ENCODE data around the gene SEMA6A. TPM values are rescaled to one million over a fixed set of nuclear protein-coding genes. Genes with fewer than 3 reads are reported as not detected.

The SEMA6A gene
- total RNA-seq, 1 experiment from 2014 or later: 18.3 TPM

DNA sequence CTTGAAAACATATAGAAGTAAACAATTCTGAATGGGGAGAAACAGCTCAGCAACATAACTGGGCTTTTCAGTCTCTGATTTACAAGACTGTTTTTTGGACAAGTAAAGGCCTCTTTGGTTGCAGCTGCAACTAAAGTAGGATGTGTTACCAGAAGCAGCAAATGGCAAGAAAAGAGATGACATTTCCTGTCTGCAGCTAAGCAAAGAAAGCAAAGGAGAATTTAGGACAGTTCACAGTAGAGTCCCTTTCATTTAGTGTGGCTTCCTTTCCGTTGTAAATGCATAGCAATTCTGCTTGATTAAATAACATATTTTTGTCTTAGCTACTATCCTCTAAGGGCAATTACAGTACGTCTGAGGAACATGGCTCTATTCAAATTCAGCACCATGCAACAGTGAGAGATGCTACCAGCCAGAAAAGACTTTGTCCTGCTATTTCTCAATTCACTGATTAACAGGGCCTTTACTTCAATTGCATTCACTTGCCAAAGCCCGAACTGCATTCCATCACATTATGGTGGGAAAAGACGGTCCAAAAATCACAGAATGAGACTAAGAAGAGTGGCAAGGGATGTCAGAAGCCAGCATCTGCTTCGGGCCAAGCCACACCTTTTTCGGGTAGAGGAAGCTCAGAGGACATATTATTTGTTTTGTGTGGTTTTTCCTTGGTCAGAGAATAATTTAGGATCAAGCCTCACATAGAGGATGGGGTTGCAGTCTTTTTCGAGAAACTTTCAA, 107.7 kb downstream of the SEMA6A start:
- BruUV-seq (replicated peaks): no TSS peak

DNA sequence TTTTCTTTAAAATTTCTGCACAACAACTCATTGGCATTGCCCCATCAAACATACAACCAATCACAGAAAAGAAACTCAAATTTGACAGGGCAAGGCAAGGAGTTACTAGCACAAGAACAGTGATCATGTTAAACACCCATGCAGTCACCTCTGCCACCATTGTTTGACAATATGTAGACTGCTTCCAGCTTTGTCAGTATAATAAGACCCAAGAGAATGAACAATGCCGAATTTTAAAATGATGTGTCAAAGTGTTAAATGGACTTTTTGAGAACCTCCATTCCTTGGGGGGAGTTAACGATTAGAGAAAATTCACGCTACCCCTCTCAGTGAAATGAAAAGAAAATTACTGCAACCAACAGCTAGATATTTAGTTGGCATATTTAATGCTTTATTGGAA, 109.2 kb downstream of the SEMA6A start:
- no peaks in the 10 kb centered on the region for H3K9me3 Mint-ChIP-seq (ENCODE audit: unreplicated experiment)
- no peak overlapping the region for H3K4me3 Mint-ChIP-seq (ENCODE audit: unreplicated experiment)
- intact Hi-C loops (cut with micrococcal nuclease; ENCODE audit: unreplicated experiment): no loop called here
- peaks cover 17% of the 10 kb centered on the region for H3K36me3 Mint-ChIP-seq (ENCODE audit: insufficient read depth, unreplicated experiment)
- ChIA-PET CTCF (no interaction called here), POLR2A (interaction anchor here (0.6 kb wide), 1 partner anchor 606 kb away, joined by 5 read pairs; no protein-coding TSS in a partner anchor)
- no peaks in the 10 kb centered on the region for H3K36me3 ChIP-seq (ENCODE audit: control insufficient read depth, insufficient read depth, low read length)
- H3K27me3 ChIP-seq (replicated peaks; ENCODE audit: control insufficient read depth, insufficient read depth, low read length): no peaks in the 10 kb centered on the region
- TF ChIP-seq, protein P1, sequence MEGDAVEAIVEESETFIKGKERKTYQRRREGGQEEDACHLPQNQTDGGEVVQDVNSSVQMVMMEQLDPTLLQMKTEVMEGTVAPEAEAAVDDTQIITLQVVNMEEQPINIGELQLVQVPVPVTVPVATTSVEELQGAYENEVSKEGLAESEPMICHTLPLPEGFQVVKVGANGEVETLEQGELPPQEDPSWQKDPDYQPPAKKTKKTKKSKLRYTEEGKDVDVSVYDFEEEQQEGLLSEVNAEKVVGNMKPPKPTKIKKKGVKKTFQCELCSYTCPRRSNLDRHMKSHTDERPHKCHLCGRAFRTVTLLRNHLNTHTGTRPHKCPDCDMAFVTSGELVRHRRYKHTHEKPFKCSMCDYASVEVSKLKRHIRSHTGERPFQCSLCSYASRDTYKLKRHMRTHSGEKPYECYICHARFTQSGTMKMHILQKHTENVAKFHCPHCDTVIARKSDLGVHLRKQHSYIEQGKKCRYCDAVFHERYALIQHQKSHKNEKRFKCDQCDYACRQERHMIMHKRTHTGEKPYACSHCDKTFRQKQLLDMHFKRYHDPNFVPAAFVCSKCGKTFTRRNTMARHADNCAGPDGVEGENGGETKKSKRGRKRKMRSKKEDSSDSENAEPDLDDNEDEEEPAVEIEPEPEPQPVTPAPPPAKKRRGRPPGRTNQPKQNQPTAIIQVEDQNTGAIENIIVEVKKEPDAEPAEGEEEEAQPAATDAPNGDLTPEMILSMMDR (IDR thresholded peaks at IDR 0.05; ENCODE audit: insufficient read depth in 1 of 2, low read depth in 1 of 2, low read length in 1 of 2, severe bottlenecking in 1 of 2, unreplicated experiment in 1 of 2): no peak
- H3K4me3 ChIP-seq (ENCODE audit: low read depth, low read length): no peak overlapping the region
- H3K4me1 ChIP-seq: no peaks in the 10 kb centered on the region
- DNase-seq: no peak
- H3K27me3 Mint-ChIP-seq (ENCODE audit: insufficient read depth, unreplicated experiment): no peaks in the 10 kb centered on the region
- no peaks in the 10 kb centered on the region for H3K4me1 Mint-ChIP-seq (ENCODE audit: low read depth, unreplicated experiment)
- BruUV-seq (replicated peaks): no TSS peak
- no peaks in the 10 kb centered on the region for H3K9me3 ChIP-seq
- H3K27ac Mint-ChIP-seq (ENCODE audit: unreplicated experiment): no peak overlapping the region

More for the DNA sequence above, 107.7 kb downstream of the SEMA6A start:
- Histone ChIP-seq H3K4me1 (no peaks in the 10 kb centered on the region), H3K36me3 (ENCODE audit: control insufficient read depth, insufficient read depth, low read length) (no peaks in the 10 kb centered on the region), H3K4me3 (ENCODE audit: low read depth, low read length) (no peak overlapping the region), H3K9me3 (no peaks in the 10 kb centered on the region), H3K27me3 (replicated peaks; ENCODE audit: control insufficient read depth, insufficient read depth, low read length) (no peaks in the 10 kb centered on the region)
- no peak overlapping the region for H3K4me3 Mint-ChIP-seq (ENCODE audit: unreplicated experiment)
- H3K9me3 Mint-ChIP-seq (ENCODE audit: unreplicated experiment): no peaks in the 10 kb centered on the region
- ChIA-PET POLR2A (no interaction called here), CTCF (no interaction called here)
- TF ChIP-seq, protein P1 (IDR thresholded peaks at IDR 0.05; ENCODE audit: insufficient read depth in 1 of 2, low read depth in 1 of 2, low read length in 1 of 2, severe bottlenecking in 1 of 2, unreplicated experiment in 1 of 2): no peak
- peaks cover 4% of the 10 kb centered on the region for H3K4me1 Mint-ChIP-seq (ENCODE audit: low read depth, unreplicated experiment)
- intact Hi-C loops (cut with micrococcal nuclease; ENCODE audit: unreplicated experiment): no loop called here
- peaks cover 21% of the 10 kb centered on the region for H3K36me3 Mint-ChIP-seq (ENCODE audit: insufficient read depth, unreplicated experiment)
- H3K27ac Mint-ChIP-seq (ENCODE audit: unreplicated experiment): no peak overlapping the region
- no peaks in the 10 kb centered on the region for H3K27me3 Mint-ChIP-seq (ENCODE audit: insufficient read depth, unreplicated experiment)
- no peak for DNase-seq

DNA sequence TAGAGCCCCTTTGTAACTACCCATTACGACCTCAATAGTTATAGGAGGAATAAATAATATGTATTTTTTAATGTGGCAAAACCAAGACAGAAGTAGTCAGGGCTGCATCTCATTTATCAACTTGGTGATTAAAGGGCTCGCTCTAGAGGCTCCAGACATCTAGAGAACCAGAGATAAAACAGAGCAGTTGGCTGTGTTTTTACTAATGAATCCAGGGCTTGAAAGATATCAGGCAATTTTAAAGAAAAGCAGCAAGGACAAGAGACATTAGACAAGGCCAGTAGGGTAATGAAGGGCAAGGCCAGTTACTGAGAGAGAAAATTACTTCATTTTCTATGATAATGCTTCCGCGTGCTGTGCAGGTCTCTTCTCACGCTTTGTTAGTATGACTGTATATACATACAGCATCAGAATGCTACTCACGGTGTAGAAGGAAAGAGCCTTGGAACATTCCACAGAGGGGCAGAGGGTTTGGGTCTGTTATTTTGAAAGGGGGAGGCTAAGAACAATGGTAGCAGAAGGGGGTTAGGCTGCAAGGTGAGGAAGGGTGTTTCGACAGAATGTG, 110.4 kb downstream of the SEMA6A start:
- Histone ChIP-seq H3K9me3 (no peaks in the 10 kb centered on the region), H3K4me1 (no peaks in the 10 kb centered on the region), H3K27me3 (replicated peaks; ENCODE audit: control insufficient read depth, insufficient read depth, low read length) (no peaks in the 10 kb centered on the region), H3K4me3 (ENCODE audit: low read depth, low read length) (no peak overlapping the region), H3K36me3 (ENCODE audit: control insufficient read depth, insufficient read depth, low read length) (no peaks in the 10 kb centered on the region)
- H3K36me3 Mint-ChIP-seq (ENCODE audit: insufficient read depth, unreplicated experiment): peaks cover 17% of the 10 kb centered on the region
- no peak overlapping the region for H3K27ac Mint-ChIP-seq (ENCODE audit: unreplicated experiment)
- intact Hi-C loops (cut with micrococcal nuclease; ENCODE audit: unreplicated experiment): no loop called here
- ChIA-PET CTCF (no interaction called here), POLR2A (no interaction called here)
- H3K9me3 Mint-ChIP-seq (ENCODE audit: unreplicated experiment): no peaks in the 10 kb centered on the region
- no peak overlapping the region for H3K4me3 Mint-ChIP-seq (ENCODE audit: unreplicated experiment)
- BruUV-seq (replicated peaks): no TSS peak
- no peak for DNase-seq
- TF ChIP-seq, protein P1 (IDR thresholded peaks at IDR 0.05; ENCODE audit: insufficient read depth in 1 of 2, low read depth in 1 of 2, low read length in 1 of 2, severe bottlenecking in 1 of 2, unreplicated experiment in 1 of 2): no peak
- no peaks in the 10 kb centered on the region for H3K4me1 Mint-ChIP-seq (ENCODE audit: low read depth, unreplicated experiment)
- H3K27me3 Mint-ChIP-seq (ENCODE audit: insufficient read depth, unreplicated experiment): no peaks in the 10 kb centered on the region
